Measurements from ENCODE around the gene ARHGAP21.

DNA sequence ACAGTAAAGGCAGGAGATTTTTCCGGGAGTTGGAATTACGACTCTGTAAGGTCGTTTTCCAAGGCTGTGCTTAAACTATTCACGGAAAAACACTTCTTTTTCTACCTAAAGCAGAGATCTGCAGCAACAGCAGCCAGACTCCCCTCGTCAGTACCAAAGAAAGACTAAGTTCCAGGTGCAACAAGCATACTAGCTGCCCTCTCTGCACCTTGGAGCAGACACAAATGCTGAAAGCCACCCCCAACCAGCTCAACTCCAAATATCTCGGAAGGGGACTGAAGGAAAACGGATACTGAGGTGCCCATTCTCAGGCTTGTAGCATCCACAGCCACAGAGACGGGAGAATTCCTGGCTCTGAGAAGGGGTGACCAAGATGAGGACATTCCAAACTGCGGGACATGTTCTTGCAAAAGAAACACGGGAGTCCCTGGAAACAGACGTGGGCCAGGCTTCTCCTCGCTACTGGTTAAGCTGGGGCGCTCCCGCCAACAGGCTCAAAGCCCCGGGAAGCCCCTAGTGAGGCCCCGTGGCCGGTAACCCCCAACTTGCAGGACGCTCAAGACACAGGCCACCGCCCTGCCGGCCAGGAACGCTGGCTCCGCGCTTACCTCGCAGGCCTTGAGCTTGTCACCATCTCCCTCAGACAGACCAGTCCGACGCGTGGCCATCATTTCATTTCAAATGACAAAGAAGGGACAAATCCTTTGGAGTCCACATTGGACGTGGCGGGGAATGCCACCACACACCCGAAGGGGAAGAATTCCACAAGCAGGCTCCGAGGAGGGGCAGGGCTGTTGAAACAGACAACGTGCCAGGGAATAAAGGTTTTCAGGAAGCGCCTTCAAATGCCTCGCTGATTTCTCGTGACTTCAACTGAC lies 2.2 kb downstream of the ARHGAP21 start:
- TF ChIP-seq EZH2 (IDR thresholded peaks at IDR 0.05; ENCODE audit: insufficient read depth, poor library complexity, severe bottlenecking) (no peak), EZH2phosphoT487 (IDR thresholded peaks at IDR 0.05; ENCODE audit: insufficient read depth, low read depth) (no peak)

Data from GM23248 (cell line).